Right cardiac atrium (tissue), 5 donors: Measurements from ENCODE around the gene B4GALT6. TPM values are rescaled to one million over a fixed set of nuclear protein-coding genes. Genes with fewer than 3 reads are reported as not detected.
"Not testable (repeated sequence)": the region's sequence is repeated elsewhere in the genome, so short reads cannot be mapped to it uniquely, and the experiment has no call there.

ENCODE experiments used
- ATAC-seq, 2 donors: fragments of 200-7000 bp; cut with Tn5 transposase; one replicate each; pipeline versions ENCODE4 v1.8.0 to v1.9.1; 2020; ENCODE audit warnings: moderate library complexity in 2 of 2, mild to moderate bottlenecking in 1 of 2
- DNase-seq, 3 donors: peaks; one replicate each; pipeline ENCODE4 v3.0.0-alpha.2; 2020
- H3K27ac ChIP-seq: one replicate; pipeline ENCODE4 v1.5.1; 2013; ENCODE audit warnings: mild to moderate bottlenecking, low read length, control low read depth, moderate library complexity
- H3K27me3 ChIP-seq: one replicate; pipeline ENCODE4 v1.6.1; 2013; ENCODE audit not compliant: control insufficient read depth, insufficient read depth
- H3K4me1 ChIP-seq: one replicate; pipeline ENCODE4 v1.6.1; 2013; ENCODE audit warnings: low read length; ENCODE audit not compliant: control insufficient read depth, insufficient read depth
- H3K4me3 ChIP-seq: one replicate; pipeline ENCODE4 v1.5.1; 2013; ENCODE audit warnings: low read length, control low read depth
- H3K9me3 ChIP-seq: one replicate; pipeline ENCODE4 v1.6.1; 2013; ENCODE audit warnings: low read length; ENCODE audit not compliant: control insufficient read depth
- WGBS: extraction: QIAGEN DNeasy Blood & Tissue Kit; methylation state at CpG from one replicate; pipeline ENCODE4 v1.1.7; 2013; 5-methylcytosine and 5-hydroxymethylcytosine counted together
- intact Hi-C, 4 donors: fragments of 100-400 bp; cut with DNase I; formaldehyde crosslinking; loops; one replicate each; pipeline versions ENCODE4 v1.11.0 to v1.14.0; 2022 to 2023
- long read RNA-seq, 4 donors: library from polyadenylated mRNA; unstranded; transcript quantifications; one replicate each; pipeline ENCODE4 v2.0.0, GENCODE V29; 2020 to 2021
- polyA plus RNA-seq: library from polyadenylated mRNA; stranded (reverse); fragments of 200-250 nt; gene quantifications from one replicate; pipeline ENCODE4 v1.2.3, GENCODE V29; 2013
- total RNA-seq, 4 donors: library from RNA; stranded (reverse); fragmentation: NEBNext Ultra II Directional; extraction: Animal tissue kit (Norgen Biotek cat#: 25700); gene quantifications; one replicate each; pipeline ENCODE4 v1.2.1, GENCODE V29; 2021
- donor health status: healthy with polysubstance abuse.
- donor health status: DM: no; HTN: yes; CAD: no.
- donor health status: DM: no; HTN: no; CAD: no.
- donor health status: DM: no; HTN: yes; CAD: no; lungs with severe emphysema.
- donor health status: DM: yes; HTN: yes; CAD: no.

The B4GALT6 gene
- 10 to 100 TPM in 3 of 4 donors, 1 to 10 TPM in 1; 7.2 to 12.9 (median 11.0) TPM for total RNA-seq
- polyA plus RNA-seq, result 4.1 TPM
- long read RNA-seq, donor 1, partial matches to known transcripts, result 0 of 5 reads
- long read RNA-seq, donor 1, other reads (novel, unspliced or antisense), result 2 of 5 reads
- long read RNA-seq, donor 2, partial matches to known transcripts, result 1 of 1 reads
- long read RNA-seq, donor 2, other reads (novel, unspliced or antisense), result 0 of 1 reads
- long read RNA-seq, donor 3, partial matches to known transcripts, result 0 of 1 reads
- long read RNA-seq, donor 3, other reads (novel, unspliced or antisense), result 1 of 1 reads
- long read RNA-seq, donor 4, partial matches to known transcripts, result 0 of 1 reads
- long read RNA-seq, donor 4, other reads (novel, unspliced or antisense), result 1 of 1 reads

DNA sequence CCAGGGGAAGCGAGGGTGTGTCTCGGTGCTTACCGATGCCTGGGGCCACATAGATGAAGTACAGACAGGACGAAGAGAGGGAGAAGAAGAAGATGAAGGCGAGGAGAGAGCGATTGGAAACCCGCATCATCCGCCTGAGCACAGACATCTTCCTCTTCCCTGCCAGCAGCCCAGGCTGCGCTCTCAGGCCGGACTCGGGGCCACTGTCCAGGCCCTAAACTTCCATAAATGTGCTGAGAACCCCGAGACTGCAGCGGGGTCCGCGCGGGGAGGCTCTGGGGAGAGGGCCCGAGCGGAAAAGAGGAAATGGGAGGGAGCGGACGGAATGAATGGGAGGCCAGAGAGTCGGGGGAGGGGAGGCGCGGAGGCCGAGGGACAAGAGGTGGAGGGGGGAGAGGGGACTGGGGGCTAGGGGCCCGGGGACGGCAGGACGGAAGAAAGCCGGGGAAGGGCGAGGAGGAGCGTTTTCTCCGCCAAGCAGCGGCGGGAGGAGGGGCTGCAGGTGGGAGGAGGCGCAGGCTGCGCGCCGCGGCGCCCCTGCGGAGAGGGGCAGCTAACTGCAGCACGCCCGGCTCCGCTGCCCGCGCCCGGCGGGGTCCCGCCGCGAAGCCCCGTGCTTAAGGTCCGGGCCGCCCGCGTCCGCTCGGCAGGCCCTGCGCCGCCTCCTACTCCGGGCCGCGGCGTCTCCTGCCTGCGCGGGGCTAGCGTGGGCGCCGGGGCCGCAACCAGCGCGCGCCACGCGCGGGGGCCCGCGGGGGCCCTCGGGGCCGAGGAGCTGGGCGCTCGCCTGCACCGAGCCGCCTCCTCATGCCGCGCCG lies at the start of gene B4GALT6:
TSS of gene B4GALT6 (minus strand) at position 303 of the 818 bp plus-strand sequence. CDS start at position 148, 155 bp downstream.
- 1% methylated on average over 84 of the region's 86 CpGs for WGBS
- intact Hi-C loops, result no loop called here

GRCh38 chr18:31731628-31732027 lies 47.2 kb upstream of the B4GALT6 start:
- Histone ChIP-seq H3K4me3 (no peak overlapping the region), H3K27me3 (no peaks in the 10 kb centered on the region), H3K4me1 (no peaks in the 10 kb centered on the region), H3K27ac (no peak overlapping the region), H3K9me3 (no peaks in the 10 kb centered on the region)
- WGBS, result 50% methylated on average over 3 of the region's 3 CpGs
- intact Hi-C loops, result no loop called here
- no peak for DNase-seq
- no peak for ATAC-seq

More for the DNA sequence above, at the start of gene B4GALT6:
- peak; percentile 32 to 70 (median 65) for DNase-seq
- no peaks in the 10 kb centered on the region for H3K27me3 ChIP-seq
- no peaks in the 10 kb centered on the region for H3K9me3 ChIP-seq
- ATAC-seq, result peak; percentile 34 to 36
- H3K27ac ChIP-seq, result peak within 1 kb of the TSS; percentile 54
- H3K4me3 ChIP-seq, result peak within 1 kb of the TSS; percentile 90
- H3K4me1 ChIP-seq, result no peaks in the 10 kb centered on the region

- H3K4me1 ChIP-seq, H3K4me3 ChIP-seq, H3K27me3 ChIP-seq, DNase-seq, H3K9me3 ChIP-seq, H3K27ac ChIP-seq, ATAC-seq: not testable (repeated sequence)
- intact Hi-C loops, result loop anchor here in 1 of 4 donors (5.0 kb wide), 1 partner anchor 172 kb away; no protein-coding TSS in a partner anchor
- WGBS, result 86% methylated on average over 2 of the region's 2 CpGs
Observed at GRCh38 chr18:31729196-31729595, 44.8 kb upstream of the B4GALT6 start.

GRCh38 chr18:31723990-31724711 lies 39.8 kb upstream of the B4GALT6 start:
- 7% methylated on average over 43 of the region's 43 CpGs for WGBS
- intact Hi-C loops, result loop anchor here in 3 of 4 donors (5.0 kb wide), 1 partner anchor 167 kb away; no protein-coding TSS in a partner anchor
- Histone ChIP-seq H3K4me3 (peak overlapping the region; percentile 79), H3K27me3 (no peaks in the 10 kb centered on the region), H3K9me3 (no peaks in the 10 kb centered on the region), H3K27ac (peak overlapping the region; percentile 61), H3K4me1 (no peaks in the 10 kb centered on the region)
- ATAC-seq (peak; percentile 75 to 83), DNase-seq (peak; percentile 42 to 77 (median 74))

DNA sequence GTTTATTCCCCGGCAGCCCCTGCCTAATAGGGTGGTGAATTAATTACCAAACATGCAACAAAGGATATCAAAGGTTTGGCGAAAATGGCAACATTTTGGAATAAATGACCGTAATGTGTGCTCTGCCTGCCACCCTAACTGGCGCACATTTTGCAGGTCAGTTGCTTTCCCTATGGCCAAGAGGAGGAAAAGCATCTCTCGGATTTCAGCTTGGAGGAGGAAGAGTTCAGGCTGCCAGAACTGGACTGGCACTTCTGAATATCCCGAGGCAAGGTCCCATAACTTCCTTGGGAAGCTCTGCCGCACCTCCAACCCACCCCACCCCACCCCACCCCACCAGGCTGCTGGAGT lies 39.2 kb upstream of the B4GALT6 start:
- H3K4me3 ChIP-seq, result peak overlapping the region; percentile 79
- DNase-seq (no peak), ATAC-seq (no peak)
- H3K27ac ChIP-seq, result no peak overlapping the region
- 44% methylated on average over 7 of the region's 7 CpGs for WGBS
- no peaks in the 10 kb centered on the region for H3K4me1 ChIP-seq
- intact Hi-C loops, result loop anchor here in 3 of 4 donors (5.0 kb wide), 1 partner anchor 166 kb away; no protein-coding TSS in a partner anchor
- H3K27me3 ChIP-seq, result no peaks in the 10 kb centered on the region
- H3K9me3 ChIP-seq, result no peaks in the 10 kb centered on the region

- DNase-seq, result peak; percentile 71 to 90 (median 73)
- Histone ChIP-seq H3K4me1 (no peaks in the 10 kb centered on the region), H3K4me3 (no peak overlapping the region), H3K27ac (no peak overlapping the region), H3K27me3 (no peaks in the 10 kb centered on the region), H3K9me3 (no peaks in the 10 kb centered on the region)
- intact Hi-C loops, result loop anchor here in 3 of 4 donors (5.0 kb wide), 1 partner anchor 165 kb away; no protein-coding TSS in a partner anchor
- WGBS, result 36% methylated on average over 7 of the region's 7 CpGs
- peak; percentile 86 to 90 for ATAC-seq
Observed at GRCh38 chr18:31722369-31722957, 38.1 kb upstream of the B4GALT6 start.

DNA sequence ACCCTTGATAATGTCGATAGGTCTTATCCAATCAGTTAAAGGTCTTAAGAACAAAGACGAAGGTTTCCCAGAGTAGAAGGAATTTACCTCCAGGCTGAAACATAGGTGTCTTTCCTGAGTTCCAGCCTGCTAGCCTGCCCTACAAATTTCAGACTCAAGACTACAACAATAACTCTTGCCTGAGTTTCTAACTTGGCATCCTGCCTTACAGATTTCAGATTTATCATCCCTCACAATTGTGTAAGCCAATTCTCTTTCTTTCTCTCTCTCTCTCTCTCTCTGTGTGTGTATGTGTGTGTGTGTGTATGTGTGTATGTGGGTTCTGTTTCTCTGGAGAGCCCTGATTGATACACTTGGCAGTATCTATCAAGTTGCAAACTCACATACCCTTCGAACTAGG lies 37.2 kb upstream of the B4GALT6 start:
- Histone ChIP-seq H3K27ac (no peak overlapping the region), H3K27me3 (no peaks in the 10 kb centered on the region), H3K9me3 (no peaks in the 10 kb centered on the region), H3K4me3 (no peak overlapping the region), H3K4me1 (no peaks in the 10 kb centered on the region)
- no peak for DNase-seq
- no peak for ATAC-seq
- intact Hi-C loops, result loop anchor here in 3 of 4 donors (5.0 kb wide), 1 partner anchor 164 kb away; no protein-coding TSS in a partner anchor
- 48% methylated on average over 3 of the region's 3 CpGs for WGBS

- H3K27me3 ChIP-seq, result no peaks in the 10 kb centered on the region
- 58% methylated on average over 7 of the region's 7 CpGs for WGBS
Observed at GRCh38 chr18:31720867-31721266, 36.5 kb upstream of the B4GALT6 start.

DNA sequence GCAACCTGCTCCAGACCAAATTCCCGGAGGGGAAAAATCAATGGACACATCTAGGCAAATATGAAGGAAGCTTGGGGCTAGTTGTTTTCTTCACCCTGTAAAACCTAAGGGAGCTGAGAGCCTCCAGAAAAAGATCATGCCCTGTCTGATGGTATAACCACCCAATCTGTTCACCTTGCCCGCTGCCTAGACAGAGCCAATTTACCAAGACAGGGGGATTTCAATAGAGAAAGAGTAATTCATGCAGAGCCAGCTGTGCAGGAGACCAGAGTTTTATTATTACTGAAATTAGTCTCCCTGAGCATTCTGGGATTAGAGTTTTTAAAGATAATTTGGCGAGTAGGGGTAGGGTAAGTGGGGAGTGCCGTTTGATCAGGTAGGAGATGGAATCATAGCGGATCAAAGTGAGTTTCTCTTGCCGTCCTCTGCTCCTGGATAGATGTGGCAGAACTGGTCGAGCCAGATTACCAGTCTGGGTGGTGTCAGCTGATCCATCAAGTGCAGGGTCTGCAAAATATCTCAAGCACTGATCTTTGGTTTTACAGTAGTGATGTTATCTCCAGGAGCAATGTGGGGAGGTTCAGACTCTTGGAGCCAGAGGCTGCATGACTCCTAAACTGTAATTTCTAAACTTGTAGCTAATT lies 35.1 kb upstream of the B4GALT6 start:
- WGBS, result 90% methylated on average over 7 of the region's 7 CpGs
- Histone ChIP-seq H3K4me3 (no peak overlapping the region), H3K27me3 (no peaks in the 10 kb centered on the region), H3K4me1 (no peaks in the 10 kb centered on the region), H3K9me3 (no peaks in the 10 kb centered on the region), H3K27ac (no peak overlapping the region)
- no peak for ATAC-seq
- DNase-seq, result no peak
- intact Hi-C loops, result loop anchor here in 3 of 4 donors (5.0 kb wide), 1 partner anchor 162 kb away; no protein-coding TSS in a partner anchor

More at GRCh38 chr18:31720867-31721266, 36.5 kb upstream of the B4GALT6 start:
- Histone ChIP-seq H3K4me1 (no peaks in the 10 kb centered on the region), H3K27ac (no peak overlapping the region), H3K4me3 (no peak overlapping the region), H3K9me3 (no peaks in the 10 kb centered on the region)
- intact Hi-C loops, result loop anchor here in 3 of 4 donors (5.0 kb wide), 1 partner anchor 164 kb away; no protein-coding TSS in a partner anchor
- ATAC-seq, result peak in 1 of 2 donors; percentile 30
- no peak for DNase-seq

GRCh38 chr18:31718386-31718785 lies 34.0 kb upstream of the B4GALT6 start:
- Histone ChIP-seq H3K9me3 (no peaks in the 10 kb centered on the region), H3K27me3 (no peaks in the 10 kb centered on the region), H3K4me3 (no peak overlapping the region), H3K27ac (no peak overlapping the region), H3K4me1 (no peaks in the 10 kb centered on the region)
- 65% methylated on average over 3 of the region's 3 CpGs for WGBS
- ATAC-seq, result peak in 1 of 2 donors; percentile 41
- intact Hi-C loops, result no loop called here
- DNase-seq, result no peak
